IgD-negative memory B cell (primary cell): ENCODE results near the gene NRXN2. TPM values are rescaled to one million over a fixed set of nuclear protein-coding genes. Genes with fewer than 3 reads are reported as not detected.

ENCODE experiments used
- H3K27ac Mint-ChIP-seq, 3 donors: one replicate each; pipeline ENCODE4 v1.8.0; 2020 to 2022; ENCODE audit warnings: mild to moderate bottlenecking in 3 of 3, mixed read lengths in 3 of 3, moderate library complexity in 1 of 3
- H3K27me3 Mint-ChIP-seq: one replicate; pipeline ENCODE4 v1.8.0; 2021; ENCODE audit warnings: mixed read lengths
- H3K36me3 Mint-ChIP-seq: one replicate; pipeline ENCODE4 v1.8.0; 2020; ENCODE audit warnings: mild to moderate bottlenecking, mixed read lengths
- H3K4me1 Mint-ChIP-seq, 3 donors: one replicate each; pipeline ENCODE4 v1.8.0; 2020 to 2022; ENCODE audit warnings: mixed read lengths in 3 of 3, mild to moderate bottlenecking in 1 of 3
- H3K4me3 Mint-ChIP-seq, 4 donors: one replicate each; pipeline ENCODE4 v1.8.0; 2020 to 2022; ENCODE audit warnings: mild to moderate bottlenecking in 4 of 4, mixed read lengths in 4 of 4, moderate library complexity in 3 of 4
- H3K9me3 Mint-ChIP-seq, 3 donors: one replicate each; pipeline ENCODE4 v1.8.0; 2020 to 2021; ENCODE audit warnings: mixed read lengths in 3 of 3, mild to moderate bottlenecking in 1 of 3
- polyA plus RNA-seq: library from polyadenylated mRNA; unstranded; fragments of 300-500 nt; fragmentation: Illumina TruSeq; gene quantifications from one replicate; pipeline ENCODE4 v1.2.3, GENCODE V29; 2021

The NRXN2 gene
- polyA plus RNA-seq, 1 donor from 2014 or later = not detected

GRCh38 chr11:64660205-64660604 lies 62.8 kb downstream of the NRXN2 start:
- Mint-ChIP-seq H3K27me3 (peaks cover 9% of the 10 kb centered on the region), H3K4me3 (no peak overlapping the region), H3K27ac (no peak overlapping the region), H3K4me1 (peaks cover 3 to 6% (median 4%) of the 10 kb centered on the region in 3 donors), H3K36me3 (peaks cover 3% of the 10 kb centered on the region), H3K9me3 (no peaks in the 10 kb centered on the region)

GRCh38 chr11:64659417-64660144 lies 63.4 kb downstream of the NRXN2 start:
- Mint-ChIP-seq H3K27me3 (peaks cover 9% of the 10 kb centered on the region), H3K9me3 (no peaks in the 10 kb centered on the region), H3K4me1 (peaks cover 7 to 11% (median 8%) of the 10 kb centered on the region in 3 donors), H3K4me3 (no peak overlapping the region), H3K36me3 (peaks cover 3% of the 10 kb centered on the region), H3K27ac (no peak overlapping the region)

GRCh38 chr11:64658265-64658664 lies 64.7 kb downstream of the NRXN2 start:
- Mint-ChIP-seq H3K27ac (no peak overlapping the region), H3K9me3 (no peaks in the 10 kb centered on the region), H3K36me3 (peaks cover 3% of the 10 kb centered on the region), H3K27me3 (peaks cover 9% of the 10 kb centered on the region), H3K4me1 (peaks cover 7 to 11% (median 8%) of the 10 kb centered on the region in 3 donors), H3K4me3 (no peak overlapping the region)

- Mint-ChIP-seq H3K27me3 (peaks cover 8% of the 10 kb centered on the region), H3K9me3 (no peaks in the 10 kb centered on the region), H3K4me1 (peaks cover 7 to 16% (median 12%) of the 10 kb centered on the region in 3 donors)
Measured at GRCh38 chr11:64656862-64657261, 66.1 kb downstream of the NRXN2 start.

GRCh38 chr11:64655941-64656601 lies 66.9 kb downstream of the NRXN2 start:
- Mint-ChIP-seq H3K4me1 (peaks cover 7 to 16% (median 12%) of the 10 kb centered on the region in 3 donors), H3K36me3 (peaks cover 3% of the 10 kb centered on the region), H3K4me3 (peak overlapping the region in 1 of 4 donors; percentile 57)

More at GRCh38 chr11:64656862-64657261, 66.1 kb downstream of the NRXN2 start:
- Mint-ChIP-seq H3K27ac (no peak overlapping the region), H3K36me3 (peaks cover 3% of the 10 kb centered on the region), H3K4me3 (no peak overlapping the region)

GRCh38 chr11:64654958-64655541 lies 67.9 kb downstream of the NRXN2 start:
- Mint-ChIP-seq H3K27ac (no peak overlapping the region), H3K9me3 (no peaks in the 10 kb centered on the region)

More at GRCh38 chr11:64655941-64656601, 66.9 kb downstream of the NRXN2 start:
- peaks cover 8% of the 10 kb centered on the region for H3K27me3 Mint-ChIP-seq
- H3K27ac Mint-ChIP-seq = no peak overlapping the region
- H3K9me3 Mint-ChIP-seq = no peaks in the 10 kb centered on the region

GRCh38 chr11:64654439-64654838 lies 68.6 kb downstream of the NRXN2 start:
- peaks cover 12 to 16% (median 12%) of the 10 kb centered on the region in 3 donors for H3K4me1 Mint-ChIP-seq
- no peak overlapping the region for H3K27ac Mint-ChIP-seq
- H3K9me3 Mint-ChIP-seq = no peaks in the 10 kb centered on the region
- H3K27me3 Mint-ChIP-seq = peaks cover 2% of the 10 kb centered on the region
- H3K4me3 Mint-ChIP-seq = peak overlapping the region in 1 of 4 donors; percentile 94
- H3K36me3 Mint-ChIP-seq = peaks cover 3% of the 10 kb centered on the region

More at GRCh38 chr11:64654958-64655541, 67.9 kb downstream of the NRXN2 start:
- Mint-ChIP-seq H3K27me3 (peaks cover 5% of the 10 kb centered on the region), H3K4me3 (peak overlapping the region in 2 of 4 donors; percentile 36 to 94), H3K36me3 (peaks cover 3% of the 10 kb centered on the region), H3K4me1 (peaks cover 12 to 16% (median 12%) of the 10 kb centered on the region in 3 donors)

GRCh38 chr11:64653388-64653973 lies 69.5 kb downstream of the NRXN2 start:
- Mint-ChIP-seq H3K27me3 (peaks cover 6% of the 10 kb centered on the region), H3K4me1 (peaks cover 12 to 16% (median 12%) of the 10 kb centered on the region in 3 donors), H3K27ac (peak overlapping the region in 1 of 3 donors; percentile 4), H3K36me3 (peaks cover 2% of the 10 kb centered on the region), H3K4me3 (peak overlapping the region in 1 of 4 donors; percentile 18), H3K9me3 (no peaks in the 10 kb centered on the region)

GRCh38 chr11:64652586-64653387 lies 70.2 kb downstream of the NRXN2 start:
- Mint-ChIP-seq H3K4me3 (peak overlapping the region in 2 of 4 donors; percentile 18 to 32), H3K27me3 (peaks cover 6% of the 10 kb centered on the region), H3K27ac (peak overlapping the region in 1 of 3 donors; percentile 4), H3K36me3 (no peaks in the 10 kb centered on the region), H3K9me3 (no peaks in the 10 kb centered on the region), H3K4me1 (peaks cover 12 to 16% (median 12%) of the 10 kb centered on the region in 3 donors)

GRCh38 chr11:64650923-64651523 lies 72.0 kb downstream of the NRXN2 start:
- H3K4me1 Mint-ChIP-seq = peaks cover 12 to 16% (median 12%) of the 10 kb centered on the region in 3 donors
- peaks cover 11% of the 10 kb centered on the region for H3K27me3 Mint-ChIP-seq
- H3K9me3 Mint-ChIP-seq = no peaks in the 10 kb centered on the region
- no peak overlapping the region for H3K4me3 Mint-ChIP-seq
- no peak overlapping the region for H3K27ac Mint-ChIP-seq
- H3K36me3 Mint-ChIP-seq = peaks cover 2% of the 10 kb centered on the region

- H3K27me3 Mint-ChIP-seq = peaks cover 18% of the 10 kb centered on the region
- no peak overlapping the region for H3K27ac Mint-ChIP-seq
Measured at GRCh38 chr11:64649291-64649697, 73.7 kb downstream of the NRXN2 start.

GRCh38 chr11:64648551-64648950 lies 74.4 kb downstream of the NRXN2 start:
- Mint-ChIP-seq H3K4me1 (peaks cover 4 to 7% (median 5%) of the 10 kb centered on the region in 3 donors), H3K9me3 (no peaks in the 10 kb centered on the region), H3K4me3 (no peak overlapping the region), H3K36me3 (peaks cover 2% of the 10 kb centered on the region), H3K27ac (no peak overlapping the region), H3K27me3 (peaks cover 23% of the 10 kb centered on the region)

More at GRCh38 chr11:64649291-64649697, 73.7 kb downstream of the NRXN2 start:
- no peak overlapping the region for H3K4me3 Mint-ChIP-seq
- no peaks in the 10 kb centered on the region for H3K9me3 Mint-ChIP-seq
- H3K4me1 Mint-ChIP-seq = peaks cover 4 to 5% (median 4%) of the 10 kb centered on the region in 3 donors
- H3K36me3 Mint-ChIP-seq = peaks cover 2% of the 10 kb centered on the region

- no peaks in the 10 kb centered on the region for H3K9me3 Mint-ChIP-seq
- no peak overlapping the region for H3K27ac Mint-ChIP-seq
- no peak overlapping the region for H3K4me3 Mint-ChIP-seq
- H3K36me3 Mint-ChIP-seq = peaks cover 2% of the 10 kb centered on the region
- H3K4me1 Mint-ChIP-seq = peaks cover 0 to 5% (median 3%) of the 10 kb centered on the region in 3 donors
- peaks cover 25% of the 10 kb centered on the region for H3K27me3 Mint-ChIP-seq
Measured at GRCh38 chr11:64647019-64647779, 75.8 kb downstream of the NRXN2 start.
